NCI-H2227 (cell line): ENCODE data around the gene ZMYND11.
"Not testable (repeated sequence)": the region's sequence is repeated elsewhere in the genome, so short reads cannot be mapped to it uniquely, and the experiment has no call there.

Source experiments
- DNase-seq: peaks from one replicate; lab custom pipeline; 2025; ENCODE audit not compliant: unreplicated experiment; lab: John Stamatoyannopoulos, UW

Gene ZMYND11

DNA sequence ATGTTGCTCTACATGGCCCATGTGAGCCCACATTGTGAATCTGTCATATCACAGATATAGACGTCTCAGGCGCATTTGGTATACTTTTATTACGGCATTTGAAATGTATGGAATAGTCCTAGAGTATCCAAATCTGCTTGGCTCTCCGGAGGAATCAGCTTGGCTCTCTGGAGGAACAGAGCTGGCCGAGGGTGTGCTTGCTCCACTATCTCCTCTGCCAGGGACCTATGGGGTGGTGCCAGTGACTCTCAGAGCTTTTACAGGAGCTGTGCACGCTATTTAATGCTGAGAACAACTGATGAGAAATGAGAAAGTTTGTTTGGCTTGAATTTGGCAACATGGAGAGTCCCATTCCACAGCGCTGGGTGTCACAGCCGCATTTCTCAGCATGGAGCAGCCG is 144.0 kb downstream of the ZMYND11 start:
- no peak for DNase-seq

DNA sequence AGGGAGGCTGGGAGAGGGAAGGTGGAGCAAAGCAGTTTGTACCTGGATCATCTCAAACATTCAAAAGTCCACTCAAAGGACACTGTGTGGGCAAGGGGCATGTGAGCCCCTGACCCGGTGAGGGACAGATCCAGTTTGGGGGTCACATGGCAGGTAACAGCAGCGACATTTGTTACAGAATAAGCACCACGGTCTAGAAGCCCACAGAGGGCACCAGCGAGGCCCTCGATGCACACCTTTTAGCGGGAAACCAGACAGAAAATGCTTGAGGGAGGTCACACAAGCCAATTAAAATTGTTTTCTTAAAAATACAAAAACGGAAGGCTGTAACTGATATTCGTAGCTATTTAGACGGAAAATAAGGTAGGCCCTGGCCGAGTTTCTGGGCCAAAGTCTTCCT is 144.4 kb downstream of the ZMYND11 start:
- no peak for DNase-seq

DNA sequence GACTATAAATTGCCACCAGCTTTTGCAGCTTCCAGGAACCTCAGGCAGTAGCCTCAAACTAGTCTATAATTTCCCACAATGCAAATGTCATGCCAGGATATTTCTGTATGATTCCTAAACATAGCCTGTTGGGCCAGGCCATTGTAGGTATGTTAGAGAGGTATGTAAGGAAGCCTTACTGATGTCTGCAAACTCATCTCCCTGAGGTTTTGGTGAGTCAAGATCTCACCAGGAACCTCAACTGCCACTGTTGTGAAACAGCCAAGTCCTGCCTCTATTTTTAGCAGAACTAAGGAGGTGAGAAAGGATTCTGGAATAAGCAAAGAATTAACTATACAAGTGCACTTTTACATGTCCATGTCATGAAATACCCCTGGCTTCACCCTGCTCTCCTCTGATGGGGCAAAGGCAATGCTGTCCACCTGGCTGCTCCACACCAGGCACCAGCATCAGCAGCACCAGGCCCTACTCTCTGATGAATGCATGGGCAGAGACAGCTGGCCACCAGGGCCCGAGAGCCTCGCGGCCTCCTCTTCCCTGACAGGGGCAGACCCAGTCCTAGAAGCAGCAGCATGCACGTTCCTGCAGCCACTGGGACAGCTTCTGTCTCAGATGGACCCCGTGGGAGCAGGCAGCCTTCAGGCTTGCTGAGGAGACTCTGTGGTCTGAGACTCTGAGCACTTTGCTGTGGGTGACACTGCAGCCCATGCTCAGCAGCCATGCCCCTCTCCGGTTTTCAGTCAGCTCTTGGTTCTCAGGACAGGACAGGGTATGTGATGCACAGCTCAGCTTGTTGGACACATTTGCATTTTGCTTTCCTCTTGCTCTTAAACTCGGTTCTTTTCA is 147.3 kb downstream of the ZMYND11 start:
- no peak for DNase-seq

DNA sequence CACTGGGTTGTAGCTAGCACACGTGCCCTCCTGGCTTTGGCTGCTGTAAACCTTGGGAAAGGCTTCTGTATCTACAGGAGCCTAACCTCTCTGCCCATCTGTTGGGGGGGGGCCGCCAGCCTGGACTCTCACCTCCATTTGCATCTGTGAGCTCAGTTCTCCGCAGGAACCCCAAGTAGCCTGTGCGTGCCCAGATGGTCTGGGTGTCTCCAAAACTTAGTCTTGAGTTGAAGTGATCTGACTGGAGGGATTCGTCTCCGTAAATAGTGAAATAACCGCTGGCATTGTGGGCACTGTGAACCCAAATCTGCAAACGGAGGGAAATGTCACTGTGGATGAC is 147.9 kb downstream of the ZMYND11 start:
- DNase-seq = no peak

DNA sequence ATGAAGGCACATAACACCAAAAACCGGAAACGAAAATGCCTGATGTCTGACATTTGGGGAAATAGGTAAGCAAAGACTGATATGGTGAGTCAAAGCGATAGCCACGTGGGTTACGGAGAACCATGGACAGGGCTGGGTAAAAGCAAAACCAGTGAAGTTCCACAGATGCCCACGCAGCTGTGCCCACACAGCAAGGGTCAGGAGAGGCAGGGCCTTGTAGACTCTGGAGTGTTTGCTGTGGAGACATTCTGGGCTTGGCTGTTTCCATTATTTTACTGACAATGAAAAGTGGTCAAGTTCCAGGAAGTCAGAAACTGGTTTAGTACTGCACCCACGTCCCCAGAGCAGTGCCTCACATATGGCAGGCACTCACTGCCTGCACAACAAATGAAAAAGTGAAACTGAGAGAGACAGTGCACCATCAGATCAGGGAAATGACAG is 148.7 kb downstream of the ZMYND11 start:
- no peak for DNase-seq

DNA sequence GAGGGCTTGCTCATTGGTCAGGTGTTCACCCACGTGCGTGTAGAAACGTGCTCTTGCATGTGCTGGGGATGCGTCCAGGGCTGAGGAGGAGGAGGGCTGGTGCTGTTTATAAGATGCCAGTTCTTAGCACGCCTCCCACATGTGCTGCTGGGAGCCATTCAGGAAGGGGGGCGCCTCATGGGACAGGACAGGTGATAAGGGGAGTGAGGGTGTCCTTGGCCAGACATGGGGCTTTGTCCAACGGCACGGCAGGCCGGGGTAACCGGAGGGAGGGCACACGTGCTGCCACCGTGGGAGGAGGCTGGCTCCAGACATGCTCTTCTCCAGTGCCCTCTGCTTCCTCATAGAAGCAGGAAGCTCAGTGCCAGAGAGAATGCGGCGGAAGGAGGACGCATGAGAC is 150.0 kb downstream of the ZMYND11 start:
- DNase-seq = no peak

DNA sequence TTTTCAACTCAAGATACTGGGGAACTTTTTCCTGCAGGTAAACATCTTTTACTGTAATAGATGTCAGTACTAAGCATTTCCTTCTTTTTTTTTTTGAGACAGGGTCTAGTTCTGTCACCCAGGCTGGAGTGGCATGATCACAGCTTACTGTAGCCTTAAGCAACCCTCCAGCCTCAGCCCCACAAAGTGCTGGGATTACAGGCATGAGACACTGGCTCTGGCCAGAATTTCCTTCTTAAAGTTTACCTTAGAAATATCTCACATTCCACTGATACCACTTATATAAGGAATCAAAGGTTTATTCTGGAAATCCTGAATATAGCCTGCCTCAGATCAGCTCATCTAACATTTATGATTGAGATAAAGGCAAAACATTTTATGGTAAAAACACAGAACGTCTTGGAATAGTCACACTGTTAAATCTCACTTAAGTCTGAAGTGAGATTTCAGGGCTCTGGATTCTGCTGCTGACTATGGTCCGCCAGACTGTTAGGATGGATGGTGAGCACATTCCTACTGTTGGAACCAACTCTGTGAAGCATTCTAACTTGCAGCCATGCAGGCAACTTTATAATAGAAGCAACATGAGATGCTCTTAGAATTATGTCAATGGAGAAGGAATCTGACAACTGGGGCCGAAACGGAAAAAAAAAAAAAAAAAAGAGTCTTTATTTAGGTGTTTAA is 151.9 kb downstream of the ZMYND11 start:
- no peak for DNase-seq

DNA sequence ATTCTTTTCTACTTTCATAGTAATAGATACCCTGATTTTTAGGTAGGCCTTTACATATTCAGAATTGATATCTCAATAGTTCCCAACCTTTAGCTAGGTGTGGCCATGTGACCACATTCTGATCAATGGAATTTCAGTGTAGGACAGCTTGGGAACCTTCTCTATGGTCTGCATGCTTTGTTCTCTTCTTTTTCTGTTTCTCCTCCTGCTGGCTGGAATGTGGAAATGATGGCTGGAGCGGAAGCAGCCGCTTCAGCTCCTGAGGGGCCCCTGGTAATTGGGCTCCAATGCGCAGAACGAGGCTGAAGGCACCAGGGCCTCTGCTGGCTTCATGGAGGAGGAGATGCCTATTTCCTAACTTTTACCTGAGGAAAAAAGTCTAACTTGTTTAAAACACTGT is 152.6 kb downstream of the ZMYND11 start:
- DNase-seq = no peak

DNA sequence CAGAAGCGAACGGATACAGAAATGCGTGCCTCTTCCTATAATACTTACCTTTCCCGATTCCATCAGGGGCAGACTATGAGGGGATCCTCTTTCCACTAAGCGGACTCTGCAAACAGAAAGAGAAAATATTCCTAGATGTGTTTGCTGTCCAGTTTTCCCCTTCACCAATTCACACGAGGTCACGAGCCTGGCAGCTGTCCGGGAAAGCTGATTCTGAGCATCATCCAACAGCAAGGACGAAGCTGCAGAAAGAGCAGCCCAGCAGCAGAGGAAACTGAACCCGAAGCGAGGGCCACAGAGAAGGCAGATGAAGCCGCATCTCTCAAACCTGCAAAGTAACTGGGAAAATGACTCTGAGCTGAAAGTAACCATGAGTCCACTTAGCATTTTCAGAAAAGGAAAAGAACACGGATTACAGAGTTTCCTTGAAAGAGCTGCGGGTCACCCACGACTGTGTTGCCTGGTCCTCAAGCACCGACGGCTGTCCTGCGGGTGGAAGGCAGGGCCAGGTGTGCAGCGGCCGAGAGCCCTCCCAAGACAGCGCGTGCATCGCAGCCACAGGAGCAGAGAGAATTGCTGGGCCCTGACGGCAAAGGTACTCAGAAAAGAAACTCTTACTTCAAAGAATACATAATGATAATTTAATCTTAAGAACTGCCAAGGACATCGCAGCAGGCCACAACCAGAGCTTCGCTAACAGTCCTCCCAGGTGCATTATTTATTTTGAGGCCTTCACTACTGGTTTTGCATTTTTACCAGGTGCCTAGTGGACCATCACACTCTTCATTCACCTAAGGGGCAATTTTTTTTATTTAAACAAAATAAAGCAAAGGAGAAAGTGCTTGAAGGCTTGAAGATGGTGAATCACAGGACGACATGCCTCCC is 153.3 kb downstream of the ZMYND11 start:
- DNase-seq = no peak

DNA sequence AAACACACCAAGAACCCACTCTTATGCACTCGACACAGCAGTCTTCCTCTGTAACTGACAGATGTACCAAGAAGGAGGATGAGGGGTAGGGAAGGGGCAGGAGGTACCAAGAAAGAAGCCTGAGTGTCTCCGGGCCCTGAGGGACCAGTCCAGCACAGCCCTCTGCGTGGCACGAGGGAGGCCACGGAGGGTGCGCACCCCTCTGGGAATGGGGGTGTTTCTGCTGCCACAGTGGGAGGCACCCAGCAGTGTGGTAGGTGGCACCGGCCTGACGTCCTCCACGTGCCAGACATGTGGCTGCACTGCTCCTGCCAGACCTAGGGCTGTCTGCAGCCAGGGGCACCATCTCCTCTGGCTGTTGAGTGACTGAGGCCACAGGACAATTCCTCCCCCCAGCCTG is 154.3 kb downstream of the ZMYND11 start:
- no peak for DNase-seq

DNA sequence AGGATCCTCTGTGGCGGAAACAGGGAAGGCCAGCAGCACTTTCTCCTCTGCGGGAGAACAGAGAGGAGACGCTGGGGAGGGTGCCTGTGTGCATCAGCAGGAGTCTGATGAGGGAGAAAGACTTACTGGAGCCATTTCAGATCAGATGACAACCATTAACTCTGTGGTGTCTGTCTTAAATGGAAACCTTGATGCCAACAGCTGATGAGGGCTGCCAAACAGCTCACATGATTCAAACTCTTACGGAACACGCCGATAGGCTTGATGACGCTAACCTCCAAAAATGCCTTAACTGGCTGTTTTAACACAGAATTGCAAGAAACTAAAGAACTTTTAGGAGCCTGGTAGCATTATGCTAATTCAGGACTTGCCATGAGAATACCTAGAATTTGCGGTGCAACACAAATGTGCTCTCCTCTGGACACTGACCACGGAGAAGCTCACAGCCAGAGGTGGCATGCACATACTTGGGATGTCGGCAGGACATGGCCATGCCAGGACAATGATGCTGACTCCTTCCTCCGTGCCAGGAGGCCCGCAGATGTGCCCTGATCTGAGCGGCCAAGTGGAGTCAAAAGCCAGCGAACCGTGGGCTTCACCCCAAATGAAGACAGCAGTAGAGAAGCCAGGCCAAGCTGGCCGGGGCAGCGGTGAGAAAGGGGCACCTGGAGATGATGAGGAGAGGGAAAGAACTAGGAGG is 154.9 kb downstream of the ZMYND11 start:
- DNase-seq = no peak

DNA sequence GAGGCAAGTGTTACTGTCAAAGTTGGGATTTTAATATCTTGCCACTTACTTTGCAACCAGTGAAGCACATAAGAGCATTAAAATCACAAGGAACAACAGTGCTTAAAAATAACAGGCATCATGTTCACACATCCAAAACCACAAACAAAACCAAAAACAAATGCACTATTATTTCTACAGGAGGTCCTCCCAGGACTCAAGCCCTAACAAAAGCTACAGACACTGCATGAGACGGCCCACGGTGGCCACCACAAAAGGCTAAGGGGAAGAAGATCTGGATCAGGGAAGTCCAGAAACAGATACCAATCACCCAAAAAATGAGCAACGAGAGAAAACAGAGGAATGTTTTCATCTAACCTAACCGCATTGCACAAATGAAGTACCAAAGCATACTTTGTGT is 158.4 kb downstream of the ZMYND11 start:
- no peak for DNase-seq

DNA sequence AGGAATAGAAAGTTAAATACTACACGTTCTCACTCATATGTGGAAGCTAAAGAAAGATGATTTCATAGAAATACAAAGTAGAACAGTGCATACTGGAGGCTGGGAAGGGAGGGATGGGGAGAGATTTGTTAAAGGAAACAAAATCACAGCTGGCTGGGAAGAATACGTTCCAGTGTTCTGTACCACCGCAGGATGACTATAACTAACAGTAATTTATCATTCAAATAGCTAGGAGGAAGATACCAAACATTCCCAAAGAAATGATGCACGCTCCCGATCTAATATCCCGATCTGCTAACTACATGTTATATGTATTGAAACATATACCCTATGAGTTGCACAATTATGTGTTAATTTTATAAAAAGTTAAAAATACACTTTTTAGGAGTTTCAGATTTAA is 162.3 kb downstream of the ZMYND11 start:
- no peak for DNase-seq

DNA sequence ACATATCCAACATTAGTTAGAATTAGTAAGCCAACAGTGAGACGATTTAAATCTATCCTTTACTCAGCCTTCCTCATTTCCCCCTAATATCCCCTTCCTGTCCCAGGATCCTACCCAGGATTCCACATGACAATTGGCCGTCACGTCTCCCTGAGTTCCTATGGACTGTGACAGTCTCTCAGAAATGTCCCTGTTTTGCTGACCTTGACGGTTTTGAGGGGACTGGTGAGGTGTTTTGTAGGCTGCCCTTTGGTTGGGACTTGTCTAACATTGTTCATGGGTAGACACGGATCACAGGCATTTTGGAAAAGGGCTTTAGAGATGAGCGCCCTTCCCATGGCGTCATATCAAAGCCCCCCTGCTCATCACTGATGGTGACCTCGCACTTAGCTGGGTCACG is 162.8 kb downstream of the ZMYND11 start:
- DNase-seq = no peak

DNA sequence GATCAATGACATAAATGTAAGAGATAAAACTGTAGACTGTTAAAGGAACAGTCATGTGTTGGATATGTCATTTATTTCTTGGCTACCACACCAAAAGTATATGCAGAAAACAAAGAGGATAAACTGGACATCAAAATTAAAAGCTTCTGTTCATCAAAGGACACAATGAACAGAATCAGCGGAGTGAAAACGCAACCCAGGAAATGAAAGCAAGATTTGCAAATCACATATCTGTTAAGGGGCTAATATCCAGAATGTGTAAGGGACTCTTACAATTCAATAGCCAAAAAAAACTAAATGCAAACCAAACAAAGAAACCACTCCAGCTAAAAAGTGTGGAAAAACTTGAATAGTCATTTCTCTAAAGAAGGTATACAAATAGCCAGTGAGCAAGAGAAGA is 164.3 kb downstream of the ZMYND11 start:
- DNase-seq = no peak

DNA sequence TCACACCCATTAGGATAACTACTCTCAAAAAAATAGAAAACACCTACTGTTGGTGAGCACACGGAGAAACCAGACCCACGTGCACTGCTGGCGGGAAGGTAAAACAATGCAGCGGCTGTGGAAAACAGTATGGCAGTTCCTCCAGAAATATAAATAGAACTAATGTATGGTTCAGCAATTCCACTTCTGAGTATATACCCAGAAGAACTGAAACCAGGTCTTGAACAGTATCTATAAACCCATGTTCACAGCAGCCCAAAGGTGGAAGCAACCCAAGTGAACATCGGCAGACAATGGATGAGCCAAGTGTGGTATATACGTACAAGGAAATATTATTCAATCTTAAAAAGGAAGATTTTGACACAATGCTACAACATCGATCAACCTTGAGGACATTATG is 164.7 kb downstream of the ZMYND11 start:
- DNase-seq = no peak

DNA sequence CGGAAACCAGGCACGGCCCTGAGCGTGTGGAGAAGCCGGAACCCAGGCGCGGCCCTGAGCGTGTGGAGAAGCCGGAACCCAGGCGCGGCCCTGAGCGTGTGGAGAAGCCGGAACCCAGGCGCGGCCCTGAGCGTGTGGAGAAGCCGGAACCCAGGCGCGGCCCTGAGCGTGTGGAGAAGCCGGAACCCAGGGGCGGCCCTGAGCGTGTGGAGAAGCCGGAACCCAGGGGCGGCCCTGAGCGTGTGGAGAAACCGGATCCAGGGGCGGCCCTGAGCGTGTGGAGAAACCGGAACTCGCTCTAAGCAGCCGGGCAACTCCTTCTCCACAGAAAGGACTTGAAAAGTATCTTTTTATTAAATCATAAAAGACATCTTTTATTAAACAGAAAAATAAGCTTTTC is 165.3 kb downstream of the ZMYND11 start:
- not testable (repeated sequence) for DNase-seq

DNA sequence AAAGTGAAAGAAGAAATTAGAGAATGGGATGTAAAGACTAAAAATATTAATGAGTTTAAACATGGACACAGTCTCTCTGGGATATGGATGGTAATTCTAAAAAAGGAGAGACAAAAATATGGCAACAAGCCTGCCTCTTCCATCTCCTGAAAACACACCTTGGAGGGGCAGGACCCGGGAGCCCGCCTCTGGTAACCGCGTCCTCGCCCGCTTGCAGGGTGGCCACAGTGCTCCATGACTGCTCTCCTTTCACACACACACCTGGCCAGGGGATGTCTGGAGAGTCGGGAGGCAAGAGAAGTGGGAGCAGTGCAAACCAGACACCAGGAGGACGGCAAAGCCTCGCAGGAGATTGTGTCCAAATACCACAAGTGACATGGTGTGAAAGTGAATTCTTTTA is 166.3 kb downstream of the ZMYND11 start:
- no peak for DNase-seq
